ENCODE results near the gene ACTL9.
"Not testable (repeated sequence)": the region's sequence is repeated elsewhere in the genome, so short reads cannot be mapped to it uniquely, and the experiment has no call there.

ACTL9 gene, protein sequence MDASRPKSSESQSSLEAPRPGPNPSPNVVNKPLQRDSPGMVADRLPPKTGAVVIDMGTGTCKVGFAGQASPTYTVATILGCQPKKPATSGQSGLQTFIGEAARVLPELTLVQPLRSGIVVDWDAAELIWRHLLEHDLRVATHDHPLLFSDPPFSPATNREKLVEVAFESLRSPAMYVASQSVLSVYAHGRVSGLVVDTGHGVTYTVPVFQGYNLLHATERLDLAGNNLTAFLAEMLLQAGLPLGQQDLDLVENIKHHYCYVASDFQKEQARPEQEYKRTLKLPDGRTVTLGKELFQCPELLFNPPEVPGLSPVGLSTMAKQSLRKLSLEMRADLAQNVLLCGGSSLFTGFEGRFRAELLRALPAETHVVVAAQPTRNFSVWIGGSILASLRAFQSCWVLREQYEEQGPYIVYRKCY

GRCh38 chr19:8698433-8699063 lies at the start of gene ACTL9:
Gene ACTL9 (minus strand): TSS chr19:8698795. CDS start chr19:8698701, 94 bp downstream.
- DNase-seq (ENCODE audit: extremely low read depth, low read depth), result no peak
- TF ChIP-seq CTCF (IDR thresholded peaks at IDR 0.05; ENCODE audit: low read depth, low read length), result no peak

DNA sequence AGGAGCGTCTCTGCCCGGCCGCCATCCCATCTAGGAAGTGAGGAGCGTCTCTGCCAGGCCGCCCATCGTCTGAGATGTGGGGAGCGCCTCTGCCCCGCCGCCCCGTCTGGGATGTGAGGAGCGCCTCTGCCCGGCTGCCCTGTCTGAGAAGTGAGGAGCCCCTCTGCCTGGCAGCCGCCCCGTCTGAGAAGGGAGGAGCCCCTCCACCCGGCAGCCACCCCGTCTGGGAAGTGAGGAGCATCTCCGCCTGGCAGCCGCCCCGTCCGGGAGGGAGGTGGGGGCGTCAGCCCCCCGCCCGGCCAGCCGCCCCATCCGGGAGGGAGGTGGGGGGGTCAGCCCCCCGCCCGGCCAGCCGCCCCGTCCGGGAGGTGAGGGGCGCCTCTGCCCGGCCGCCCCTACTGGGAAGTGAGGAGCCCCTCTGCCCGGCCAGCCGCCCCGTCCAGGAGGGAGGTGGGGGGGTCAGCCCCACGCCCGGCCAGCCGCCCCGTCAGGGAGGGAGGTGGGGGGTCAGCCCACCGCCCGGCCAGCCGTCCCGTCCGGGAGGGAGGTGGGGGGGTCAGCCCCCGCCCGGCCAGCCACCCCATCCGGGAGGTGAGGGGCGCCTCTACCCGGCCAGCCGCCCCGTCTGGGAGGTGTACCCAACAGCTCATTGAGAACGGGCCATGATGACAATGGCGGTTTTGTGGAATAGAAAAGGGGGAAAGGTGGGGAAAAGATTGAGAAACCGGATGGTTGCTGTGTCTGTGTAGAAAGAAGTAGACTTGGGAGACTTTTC lies 40.9 kb upstream of the ACTL9 start:
- not testable (repeated sequence) for DNase-seq (ENCODE audit: extremely low read depth, low read depth)

- DNase-seq (ENCODE audit: extremely low read depth, low read depth), result no peak
- no peak for TF ChIP-seq CTCF (IDR thresholded peaks at IDR 0.05; ENCODE audit: low read depth, low read length)
Measured at GRCh38 chr19:8738377-8738776, 39.8 kb upstream of the ACTL9 start.

- TF ChIP-seq CTCF (IDR thresholded peaks at IDR 0.05; ENCODE audit: low read depth, low read length), result no peak
- DNase-seq (ENCODE audit: extremely low read depth, low read depth), result no peak
Measured at GRCh38 chr19:8731428-8732169, 33.0 kb upstream of the ACTL9 start.

DNA sequence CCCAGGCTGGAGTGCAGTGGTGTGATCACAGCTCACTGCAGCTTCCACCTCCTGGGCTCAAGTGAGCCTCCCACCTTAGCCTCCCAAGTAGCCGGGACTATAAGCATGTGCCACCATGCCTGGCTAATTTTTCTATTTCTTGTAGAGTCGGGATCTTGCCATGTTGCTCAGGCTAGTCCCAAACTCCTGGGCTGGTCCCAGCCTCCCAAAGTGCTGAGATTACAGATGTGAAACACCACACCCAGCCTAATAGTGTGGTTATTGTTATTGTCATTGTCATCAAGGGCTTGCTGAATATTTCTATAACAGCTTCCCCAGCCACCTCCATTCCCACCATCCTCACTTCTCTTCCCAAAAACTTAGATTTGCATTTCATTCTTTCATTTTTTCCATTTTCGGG lies 25.7 kb upstream of the ACTL9 start:
- no peak for TF ChIP-seq CTCF (IDR thresholded peaks at IDR 0.05; ENCODE audit: low read depth, low read length)
- DNase-seq (ENCODE audit: extremely low read depth, low read depth), result no peak

DNA sequence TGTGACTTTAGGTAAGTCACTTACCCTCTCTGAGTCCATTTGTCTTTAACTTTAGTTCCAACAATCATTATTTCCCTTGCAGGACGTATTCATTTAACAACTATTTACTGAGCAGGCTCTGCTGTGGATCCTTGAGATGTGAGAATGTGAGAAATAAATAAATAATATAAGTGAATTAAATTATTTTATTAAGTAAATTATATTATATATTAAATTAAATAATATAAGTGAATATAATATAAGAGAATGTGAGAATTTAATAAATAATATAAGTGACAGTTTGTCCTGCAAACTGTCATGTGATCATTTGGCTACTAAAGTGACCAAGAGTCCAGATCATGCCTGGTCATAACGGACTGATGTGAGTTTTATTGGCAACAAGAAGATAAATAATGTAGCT lies 23.4 kb upstream of the ACTL9 start:
- TF ChIP-seq CTCF (IDR thresholded peaks at IDR 0.05; ENCODE audit: low read depth, low read length), result no peak

GRCh38 chr19:8721334-8721733 lies 22.7 kb upstream of the ACTL9 start, which contains the start of gene OR2Z1:
Gene OR2Z1 (plus strand): TSS chr19:8721634. CDS start chr19:8731029, 9,395 bp downstream.
- TF ChIP-seq CTCF (IDR thresholded peaks at IDR 0.05; ENCODE audit: low read depth, low read length), result no peak
- no peak for DNase-seq (ENCODE audit: extremely low read depth, low read depth)

More for the DNA sequence above, 23.4 kb upstream of the ACTL9 start:
- no peak for DNase-seq (ENCODE audit: extremely low read depth, low read depth)

DNA sequence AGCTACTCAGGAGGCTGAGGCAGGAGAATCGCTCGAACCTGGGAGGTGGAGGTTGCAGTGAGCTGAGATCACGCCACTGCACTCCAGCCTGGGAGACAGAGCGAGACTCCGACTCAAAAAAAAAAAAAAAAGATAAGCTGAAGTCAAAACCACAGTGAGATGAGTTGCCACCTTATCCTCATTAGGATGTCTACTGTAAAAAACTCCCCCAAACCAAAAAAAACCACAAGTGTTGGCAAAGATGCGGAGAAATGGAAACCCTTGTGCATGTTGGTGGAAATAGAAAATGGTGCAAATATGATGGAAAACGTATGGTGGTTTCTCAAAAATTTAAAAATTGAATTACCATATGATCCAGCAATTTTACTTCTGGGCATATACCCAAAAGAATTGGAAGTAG lies 11.7 kb upstream of the ACTL9 start:
- not testable (repeated sequence) for DNase-seq (ENCODE audit: extremely low read depth, low read depth)
